GM12873 (cell line): ENCODE results near the gene QSOX2.

Experiments used
- TF ChIP-seq, protein P1 (sequence below): IDR thresholded peaks from 2 replicates; pipeline ENCODE4 v1.5.1; 2012; ENCODE audit warnings: low read depth, mild to moderate bottlenecking, moderate library complexity, low read length, control low read depth; ENCODE audit not compliant: insufficient read depth; ENCODE audit errors: missing control alignments

QSOX2 gene

GRCh38 chr9:136246849-136247550 is 1.4 kb upstream of the QSOX2 start:
- TF ChIP-seq, protein P1, sequence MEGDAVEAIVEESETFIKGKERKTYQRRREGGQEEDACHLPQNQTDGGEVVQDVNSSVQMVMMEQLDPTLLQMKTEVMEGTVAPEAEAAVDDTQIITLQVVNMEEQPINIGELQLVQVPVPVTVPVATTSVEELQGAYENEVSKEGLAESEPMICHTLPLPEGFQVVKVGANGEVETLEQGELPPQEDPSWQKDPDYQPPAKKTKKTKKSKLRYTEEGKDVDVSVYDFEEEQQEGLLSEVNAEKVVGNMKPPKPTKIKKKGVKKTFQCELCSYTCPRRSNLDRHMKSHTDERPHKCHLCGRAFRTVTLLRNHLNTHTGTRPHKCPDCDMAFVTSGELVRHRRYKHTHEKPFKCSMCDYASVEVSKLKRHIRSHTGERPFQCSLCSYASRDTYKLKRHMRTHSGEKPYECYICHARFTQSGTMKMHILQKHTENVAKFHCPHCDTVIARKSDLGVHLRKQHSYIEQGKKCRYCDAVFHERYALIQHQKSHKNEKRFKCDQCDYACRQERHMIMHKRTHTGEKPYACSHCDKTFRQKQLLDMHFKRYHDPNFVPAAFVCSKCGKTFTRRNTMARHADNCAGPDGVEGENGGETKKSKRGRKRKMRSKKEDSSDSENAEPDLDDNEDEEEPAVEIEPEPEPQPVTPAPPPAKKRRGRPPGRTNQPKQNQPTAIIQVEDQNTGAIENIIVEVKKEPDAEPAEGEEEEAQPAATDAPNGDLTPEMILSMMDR, result no peak

DNA sequence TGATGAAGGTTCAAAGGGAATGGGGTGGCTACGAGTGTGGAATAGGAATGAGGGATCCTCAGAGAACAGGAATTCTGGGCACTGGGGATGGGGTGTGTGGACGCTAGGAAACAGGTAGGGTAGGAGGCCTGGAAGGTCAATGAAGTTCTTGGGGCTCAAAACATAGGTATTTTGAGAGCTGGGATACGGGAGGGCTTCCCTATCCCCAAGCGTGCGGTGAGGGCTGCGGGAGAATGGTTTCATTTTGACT is 718 bp downstream of the QSOX2 start:
- TF ChIP-seq, protein P1, result no peak

- TF ChIP-seq, protein P1, result no peak
Measured at GRCh38 chr9:136244122-136244968, 1.3 kb downstream of the QSOX2 start.

- TF ChIP-seq, protein P1, result no peak
Measured at GRCh38 chr9:136243631-136244030, 2.0 kb downstream of the QSOX2 start.

DNA sequence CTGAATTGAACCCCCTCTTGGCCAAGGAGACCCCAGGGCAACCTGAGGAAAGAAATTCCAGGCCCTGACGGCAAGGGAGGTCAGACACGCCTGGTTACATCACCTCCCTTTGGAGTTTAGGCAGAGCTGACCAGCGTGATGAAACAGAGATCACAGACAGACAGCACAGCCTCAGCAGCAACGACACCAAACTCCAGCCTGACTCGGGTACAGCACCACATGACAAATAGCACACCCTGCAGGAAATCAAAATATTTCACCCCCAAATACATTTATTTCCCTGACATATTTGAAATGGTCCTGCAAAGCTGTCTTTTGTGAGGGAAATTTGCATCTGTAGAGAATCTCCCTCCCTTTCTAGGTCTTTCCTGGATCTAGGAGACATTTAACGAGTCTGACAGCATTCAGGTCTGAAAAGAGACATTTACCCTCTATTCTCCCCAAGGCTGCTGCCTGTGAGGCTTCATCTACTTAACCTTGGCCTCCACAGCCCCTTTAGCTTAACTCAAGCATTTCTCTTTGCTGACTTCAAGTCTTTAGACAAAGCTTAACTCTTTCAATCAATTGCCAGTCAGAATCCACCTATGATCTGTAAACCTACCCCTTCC is 2.6 kb downstream of the QSOX2 start:
- TF ChIP-seq, protein P1, result peak; percentile 34

GRCh38 chr9:136242248-136242647 is 3.4 kb downstream of the QSOX2 start:
- TF ChIP-seq, protein P1, result no peak

DNA sequence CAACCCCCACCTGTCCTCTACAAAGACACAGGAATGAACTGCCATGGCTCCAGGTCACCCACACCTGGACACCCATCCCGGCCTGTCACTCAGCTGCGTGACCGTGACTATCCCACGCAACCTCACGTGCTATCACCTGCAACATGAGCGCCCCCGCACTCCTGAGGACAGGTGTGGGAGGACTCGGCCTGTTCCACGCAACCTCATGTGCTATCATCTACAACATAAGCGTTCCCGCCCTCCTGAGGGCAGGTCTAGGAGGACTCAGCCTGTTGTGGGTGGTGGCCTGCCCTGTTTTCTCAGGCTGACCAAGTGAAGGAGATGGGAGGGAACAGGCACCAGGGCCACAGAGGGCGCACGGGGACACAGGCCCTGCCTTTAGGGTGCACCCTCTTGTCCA is 4.1 kb downstream of the QSOX2 start:
- TF ChIP-seq, protein P1, result no peak
